GM21723 (cell line): ENCODE results near the gene RAB17.

Experiments
- ATAC-seq: cut with Tn5 transposase; IDR thresholded peaks from one replicate; pipeline ENCODE4 v1.9.1; 2021; ENCODE audit warnings: mild to moderate bottlenecking, moderate library complexity; ENCODE audit not compliant: unreplicated experiment

RAB17 gene

DNA sequence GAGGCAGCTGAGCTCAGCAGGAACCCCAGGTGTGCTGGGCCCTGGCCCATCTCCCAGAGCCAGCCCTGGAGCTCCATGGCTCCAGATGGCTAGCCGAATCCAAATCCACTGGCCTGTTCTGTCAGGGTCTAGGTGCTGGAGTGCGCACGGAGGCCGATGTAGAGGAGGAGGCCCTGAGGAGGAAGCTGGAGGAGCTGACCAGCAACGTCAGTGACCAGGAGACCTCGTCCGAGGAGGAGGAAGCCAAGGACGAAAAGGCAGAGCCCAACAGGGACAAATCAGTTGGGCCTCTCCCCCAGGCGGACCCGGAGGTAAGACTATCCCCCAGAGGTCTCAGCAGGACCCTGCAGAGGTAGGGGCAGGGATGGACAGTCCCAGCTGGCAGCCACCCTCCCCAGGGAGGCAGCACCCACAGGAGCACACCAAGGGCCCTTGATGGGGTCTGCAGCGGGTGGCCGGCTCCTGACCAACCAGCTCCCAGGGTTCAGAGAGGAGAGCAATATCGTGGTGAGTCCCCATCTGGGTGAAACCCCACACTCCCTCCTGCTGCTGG is 50.2 kb downstream of the RAB17 start:
- ATAC-seq, result no peak

DNA sequence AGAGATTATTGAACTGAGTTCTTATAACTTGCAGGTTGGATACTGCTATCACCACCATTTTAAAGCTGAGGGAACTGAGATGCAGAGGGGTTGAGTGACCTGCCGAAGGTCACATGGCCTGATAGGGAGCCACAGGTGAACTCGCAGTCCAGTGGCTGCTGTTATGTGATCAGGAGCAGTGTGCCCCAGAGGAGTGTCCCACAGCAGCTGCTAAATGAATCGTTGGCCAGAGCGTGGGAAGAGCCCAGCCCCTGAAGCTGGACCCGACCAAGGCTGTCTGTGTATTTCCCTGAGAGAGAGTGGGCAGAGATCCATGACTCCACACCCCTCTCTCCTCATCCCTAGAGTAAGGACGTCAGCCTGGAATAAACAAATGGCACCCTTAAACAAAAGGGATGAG is 50.9 kb downstream of the RAB17 start:
- no peak for ATAC-seq

DNA sequence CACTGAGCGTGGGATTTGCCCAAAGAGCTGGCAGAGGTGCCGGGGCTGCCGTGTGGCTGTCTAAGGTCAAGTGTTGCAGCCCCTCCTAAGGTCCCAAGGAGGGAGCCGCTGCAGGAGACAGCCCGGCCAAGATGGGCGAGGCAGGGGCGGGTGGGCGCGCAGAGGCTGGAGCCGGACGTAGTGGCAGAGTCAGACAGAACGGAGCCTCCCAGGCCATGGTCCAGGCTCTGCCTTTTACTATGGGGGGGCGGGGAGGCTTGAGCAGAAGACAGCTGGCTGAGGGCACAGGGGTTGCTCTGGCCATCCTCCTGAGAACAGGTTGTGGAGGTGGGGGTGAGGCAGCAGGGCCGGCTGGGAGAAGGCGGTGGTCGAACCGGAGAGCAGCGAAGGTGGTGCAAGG is 51.6 kb downstream of the RAB17 start:
- no peak for ATAC-seq

DNA sequence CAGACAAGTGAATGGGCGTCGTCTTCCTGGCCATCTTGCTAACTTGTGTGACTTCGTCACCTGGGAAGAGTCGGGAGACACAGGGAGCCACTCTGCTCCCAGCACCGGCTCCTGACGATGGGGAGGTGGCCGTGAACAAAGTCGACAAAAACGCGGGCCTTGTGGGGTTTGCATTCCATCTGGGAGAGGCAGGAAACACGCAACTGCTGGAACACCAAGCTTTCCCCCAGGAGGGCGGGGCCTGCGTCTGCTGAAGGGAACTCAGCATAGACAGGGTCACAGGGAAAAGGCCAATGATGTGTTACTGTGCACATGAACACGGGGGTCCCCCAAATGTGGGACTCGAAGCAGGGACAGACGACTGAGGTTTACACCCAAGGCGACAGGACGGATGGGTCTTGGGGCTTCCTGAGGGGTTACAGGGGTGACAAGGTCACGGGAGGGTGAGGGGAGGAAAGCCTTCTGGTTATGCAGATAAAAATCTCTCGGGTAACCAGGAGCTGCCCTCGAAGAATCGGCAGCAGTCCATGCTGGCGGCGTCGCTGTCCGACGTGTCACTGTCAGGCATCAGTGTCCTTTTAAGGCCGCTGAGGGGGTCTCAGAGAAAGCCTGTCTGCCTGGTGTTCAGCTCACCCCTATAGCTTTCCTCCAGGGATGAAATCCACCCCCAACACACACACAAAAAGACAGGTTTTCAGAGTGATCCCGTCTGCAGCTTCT is 52.4 kb downstream of the RAB17 start:
- no peak for ATAC-seq

DNA sequence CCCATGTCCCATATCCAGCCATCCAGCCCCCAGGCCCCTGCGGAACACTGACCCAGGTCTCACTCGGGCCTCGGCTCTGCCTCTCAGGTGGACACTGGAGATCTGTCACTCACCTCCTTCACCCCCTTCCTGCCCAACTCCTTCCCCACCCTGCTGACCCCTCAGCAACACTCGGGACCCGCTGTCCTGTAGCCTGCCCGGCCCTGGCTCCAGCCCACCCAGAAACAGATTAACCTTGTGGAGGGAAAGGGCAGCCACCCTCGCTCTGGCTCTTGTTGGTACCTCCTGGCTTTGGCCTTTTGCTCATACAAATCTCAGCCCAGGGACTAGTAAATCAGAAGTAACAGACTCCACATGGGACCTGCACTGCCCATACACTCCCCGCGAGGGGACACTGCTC is 53.9 kb downstream of the RAB17 start:
- no peak for ATAC-seq

DNA sequence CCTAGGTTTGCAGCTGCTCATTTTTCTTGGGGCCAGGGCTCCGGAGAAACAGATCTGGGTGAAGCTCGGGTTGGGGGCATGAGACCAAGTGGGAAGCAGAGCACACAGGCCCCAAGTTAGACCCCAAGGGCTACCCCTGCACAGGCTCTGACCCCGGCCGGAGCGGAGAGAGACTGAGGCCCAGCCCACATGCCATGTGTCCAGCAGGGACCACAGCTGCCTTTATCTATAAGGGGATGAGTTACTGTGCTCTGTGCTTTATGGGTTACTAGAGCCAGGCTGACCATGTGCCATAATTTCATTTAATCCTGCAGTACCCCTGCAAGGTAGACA is 54.5 kb downstream of the RAB17 start:
- ATAC-seq, result no peak

DNA sequence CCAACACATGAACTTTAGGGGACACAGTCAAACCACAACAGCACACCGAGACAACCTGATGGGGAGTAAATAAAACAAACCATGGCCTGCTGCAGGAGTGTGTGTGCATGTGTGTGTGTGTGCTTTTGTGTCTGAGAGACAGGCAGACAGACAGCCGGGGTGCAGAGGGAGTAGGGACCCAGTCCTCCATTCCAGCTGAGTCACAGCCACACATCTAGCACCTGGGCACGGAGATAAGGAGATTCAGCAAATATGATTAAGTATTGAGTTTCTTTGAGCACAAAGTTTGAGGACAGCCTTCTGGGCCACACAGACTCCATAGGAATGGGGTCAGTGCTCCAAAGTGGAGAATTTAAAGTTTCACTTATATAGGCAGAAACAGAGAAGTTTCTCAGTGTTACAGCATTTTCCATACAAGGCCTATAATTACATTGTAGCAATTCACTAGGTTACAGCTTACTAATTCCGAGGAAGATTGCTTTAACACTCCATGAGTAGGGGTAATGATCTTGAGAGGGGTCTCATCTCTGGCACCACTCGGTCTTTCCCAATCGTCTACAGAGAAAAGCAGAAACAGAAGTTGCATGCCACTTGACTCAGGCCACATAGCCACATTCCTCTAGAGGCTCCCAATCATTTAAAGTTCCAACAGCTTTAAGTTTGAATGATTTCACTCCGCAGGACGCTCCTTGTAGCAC is 55.0 kb downstream of the RAB17 start:
- ATAC-seq, result no peak

DNA sequence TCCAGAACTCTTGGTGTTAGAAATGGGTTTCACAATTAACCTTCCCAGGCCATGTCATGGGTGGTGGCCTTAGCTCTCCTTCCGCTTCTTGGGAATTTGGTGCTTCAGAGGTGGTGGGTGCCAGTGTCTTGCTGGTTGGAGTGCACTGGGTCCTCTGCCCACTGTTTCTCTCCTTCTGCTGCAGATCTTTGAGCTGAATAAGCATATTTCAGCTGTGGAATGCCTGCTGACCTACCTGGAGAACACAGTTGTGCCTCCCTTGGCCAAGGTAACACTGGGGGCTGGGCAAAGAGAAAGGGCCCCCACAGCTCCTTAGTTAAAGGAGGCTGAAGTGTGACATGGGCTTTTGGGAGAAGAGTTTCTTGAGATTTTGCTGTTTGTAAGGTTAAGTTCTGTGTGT is 56.2 kb downstream of the RAB17 start:
- ATAC-seq, result no peak

DNA sequence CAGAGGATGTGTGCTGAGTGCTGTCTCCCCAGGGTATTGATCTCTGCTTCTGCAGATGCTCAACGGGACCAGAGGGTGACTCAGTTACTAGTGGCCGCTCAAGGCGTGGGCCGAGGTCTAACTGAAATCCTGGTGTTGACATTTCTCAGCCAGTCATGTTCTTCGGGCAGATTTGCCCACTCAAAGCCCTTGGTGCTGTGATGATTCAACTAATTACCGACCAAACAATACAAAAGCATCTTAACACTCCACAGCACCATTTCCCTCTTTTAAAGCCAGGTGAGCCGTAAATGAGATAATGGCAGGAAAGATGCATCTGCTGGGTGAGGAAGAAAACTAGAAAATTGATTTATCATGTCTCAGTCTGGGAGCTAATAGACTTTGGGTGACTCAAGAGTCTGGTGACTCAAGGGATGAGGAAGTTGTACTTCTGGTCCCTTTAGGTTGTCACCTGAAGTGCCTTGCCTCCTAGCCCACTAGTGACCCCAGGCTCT is 56.8 kb downstream of the RAB17 start:
- ATAC-seq, result no peak

DNA sequence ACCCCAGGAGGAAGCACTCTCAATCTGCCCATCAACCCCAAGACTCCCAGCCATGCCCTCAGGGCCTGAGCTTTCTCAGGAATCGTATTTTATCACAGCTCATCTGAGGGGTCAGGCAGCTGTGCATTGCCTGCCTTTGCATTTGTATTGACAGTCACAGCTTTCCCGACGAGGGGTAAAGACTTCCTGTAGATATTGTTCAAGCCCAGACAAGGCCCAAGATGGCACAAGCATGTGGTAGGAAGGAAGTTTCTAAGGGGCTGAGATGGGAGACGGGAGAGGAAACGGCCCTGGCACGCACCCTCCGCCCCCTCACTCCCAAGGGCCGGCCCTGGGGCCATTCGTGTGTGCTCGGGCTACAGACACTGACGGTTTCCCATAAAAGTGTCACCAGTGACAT is 58.4 kb downstream of the RAB17 start:
- ATAC-seq, result no peak

DNA sequence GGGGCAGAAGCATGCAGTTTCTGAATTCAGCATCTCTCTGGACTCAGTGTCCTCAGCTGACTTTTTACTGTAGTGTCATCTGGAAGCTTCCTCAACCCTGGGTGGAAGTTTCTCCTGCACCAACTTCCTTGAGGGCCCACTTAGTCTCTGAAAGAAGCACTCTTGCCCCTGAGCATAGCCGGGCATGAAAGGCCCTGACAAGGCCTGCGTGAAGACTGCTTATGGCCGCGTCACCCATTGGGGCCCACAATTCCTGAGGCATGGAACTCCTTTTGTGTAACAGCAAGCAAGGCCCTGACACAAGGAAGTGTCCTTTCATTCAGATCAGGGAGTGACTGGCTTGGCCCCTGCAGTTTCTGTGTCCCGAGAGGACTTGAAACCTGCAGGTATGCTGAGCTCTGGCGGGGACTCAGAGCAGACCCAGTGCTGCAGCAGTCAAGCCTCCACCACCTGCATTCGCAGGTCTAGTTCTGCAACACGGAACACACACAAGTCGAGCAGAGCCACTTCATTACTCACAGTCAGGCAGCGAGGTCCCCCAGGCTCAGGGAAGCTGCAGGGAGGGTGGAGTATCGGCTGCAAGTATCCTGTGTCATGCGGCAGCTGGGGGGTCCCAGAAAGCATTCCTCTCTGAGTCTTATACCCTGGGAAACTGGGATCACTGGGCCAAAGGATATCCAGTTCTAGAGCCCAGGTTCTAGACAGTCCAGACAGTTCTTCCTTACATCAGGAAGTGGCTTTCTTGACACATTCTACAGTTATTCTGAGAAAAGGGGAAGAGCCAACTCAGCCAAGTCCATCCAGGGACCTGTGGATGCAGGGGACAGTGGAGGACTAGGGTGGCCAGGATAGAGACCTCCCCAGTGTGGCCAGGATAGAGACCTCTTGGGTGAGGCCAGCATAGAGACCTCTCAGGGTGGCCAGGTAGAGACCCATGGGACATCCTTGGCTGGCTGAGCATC is 59.8 kb downstream of the RAB17 start:
- peak; percentile 64 for ATAC-seq

DNA sequence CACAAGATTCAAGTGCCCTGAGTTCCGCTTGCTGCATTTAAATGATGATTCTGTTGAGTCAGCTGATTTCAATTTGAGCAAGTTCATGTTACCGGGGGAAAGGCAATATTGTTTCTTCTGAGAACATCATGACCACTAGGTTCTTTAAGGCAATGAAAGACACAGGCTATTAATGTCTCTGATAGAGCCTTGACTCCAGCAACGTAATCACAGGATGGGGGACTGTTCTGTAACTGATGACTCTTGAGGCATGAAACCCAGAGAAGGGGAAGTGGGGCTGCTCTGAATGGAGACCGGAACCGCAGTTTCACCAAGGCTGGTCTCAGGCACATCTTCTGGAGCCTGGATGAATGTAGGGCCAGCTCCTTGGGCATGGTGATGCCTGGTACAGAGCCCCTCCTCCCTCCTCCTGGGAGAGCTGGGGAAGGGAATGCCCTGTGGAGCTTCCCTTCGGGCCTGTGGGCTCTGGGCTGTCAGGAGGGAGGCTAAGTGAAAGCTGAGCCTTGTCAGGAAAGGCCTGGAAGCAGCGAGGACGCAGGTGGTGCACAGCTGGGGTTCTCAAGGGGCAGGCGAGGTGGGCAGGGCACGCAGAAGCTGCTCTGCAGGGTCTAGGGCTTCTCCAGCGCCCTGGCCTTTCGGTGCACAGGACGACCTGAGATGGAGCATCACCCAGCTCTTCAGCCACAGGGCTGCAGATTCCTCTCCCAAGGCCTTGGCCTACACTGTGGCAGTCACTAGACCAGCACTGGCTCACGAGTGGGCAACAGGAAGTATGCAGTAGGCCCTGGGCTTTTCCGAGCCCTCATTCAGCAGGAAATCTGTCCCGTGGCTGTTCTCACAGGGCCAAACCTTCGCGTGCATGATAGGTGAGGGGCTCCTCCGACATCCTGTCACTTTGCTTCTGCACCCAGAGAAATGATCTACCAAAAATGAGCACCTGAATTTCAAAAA is 60.8 kb downstream of the RAB17 start:
- peak; percentile 86 for ATAC-seq

DNA sequence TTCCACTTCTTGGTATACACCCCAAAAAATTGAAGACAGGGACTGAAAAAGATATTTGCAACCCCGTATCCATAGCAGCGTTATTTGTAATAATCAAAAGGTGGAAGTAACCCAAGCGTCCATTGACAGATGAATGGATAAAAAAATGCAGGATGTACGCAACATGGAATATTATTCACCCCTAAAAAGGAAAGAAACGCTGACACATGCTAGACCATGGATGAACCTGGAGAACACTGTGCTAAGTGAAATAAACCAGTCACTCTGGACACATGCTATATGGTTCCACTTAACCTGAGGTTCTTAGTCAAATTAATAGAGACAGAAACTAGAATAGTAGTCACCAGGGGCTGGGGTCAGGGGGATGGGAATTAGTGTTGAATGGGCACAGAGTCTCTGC is 62.8 kb downstream of the RAB17 start:
- ATAC-seq, result no peak

DNA sequence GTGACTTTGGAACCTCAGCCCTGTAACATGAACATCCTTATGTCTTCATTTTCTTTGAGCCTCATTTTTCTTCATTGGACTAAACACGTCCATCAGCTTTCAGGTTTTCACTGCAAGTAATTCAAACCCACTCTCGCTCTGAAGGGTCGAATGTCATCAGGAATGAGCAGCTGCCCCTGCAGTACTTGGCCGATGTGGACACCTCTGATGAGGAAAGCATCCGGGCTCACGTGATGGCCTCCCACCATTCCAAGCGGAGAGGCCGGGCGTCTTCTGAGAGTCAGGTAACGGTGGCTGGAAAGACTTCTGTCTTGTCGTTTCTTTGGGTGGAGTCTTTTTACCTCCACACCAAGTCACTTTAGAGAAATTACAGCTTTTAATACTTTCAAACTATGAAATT is 63.3 kb downstream of the RAB17 start:
- ATAC-seq, result no peak

DNA sequence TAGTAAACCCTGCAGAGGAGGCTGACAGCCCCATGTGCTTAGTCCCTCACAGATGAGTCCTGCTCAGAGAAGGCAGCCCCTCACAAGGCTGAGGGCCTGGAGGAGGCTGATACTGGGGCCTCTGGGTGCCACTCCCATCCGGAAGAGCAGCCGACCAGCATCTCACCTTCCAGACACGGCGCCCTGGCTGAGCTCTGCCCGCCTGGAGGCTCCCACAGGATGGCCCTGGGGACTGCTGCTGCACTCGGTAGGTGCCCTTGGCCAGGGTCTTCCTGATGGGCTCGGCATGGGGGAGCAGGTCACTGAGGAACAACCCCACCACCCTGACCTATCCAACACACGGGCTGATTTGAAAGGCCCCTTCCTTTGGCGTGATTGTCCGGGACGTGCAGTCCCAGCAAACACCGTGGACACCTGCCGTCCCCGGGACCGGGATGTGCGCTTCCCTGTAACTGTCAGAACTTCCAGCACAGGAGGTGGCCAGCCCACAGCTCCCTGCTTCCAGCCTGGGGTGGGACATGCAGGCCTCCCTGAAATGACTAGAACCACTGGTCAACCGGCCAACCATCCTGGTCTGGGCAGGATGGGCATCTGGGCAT is 64.9 kb downstream of the RAB17 start:
- ATAC-seq, result no peak

DNA sequence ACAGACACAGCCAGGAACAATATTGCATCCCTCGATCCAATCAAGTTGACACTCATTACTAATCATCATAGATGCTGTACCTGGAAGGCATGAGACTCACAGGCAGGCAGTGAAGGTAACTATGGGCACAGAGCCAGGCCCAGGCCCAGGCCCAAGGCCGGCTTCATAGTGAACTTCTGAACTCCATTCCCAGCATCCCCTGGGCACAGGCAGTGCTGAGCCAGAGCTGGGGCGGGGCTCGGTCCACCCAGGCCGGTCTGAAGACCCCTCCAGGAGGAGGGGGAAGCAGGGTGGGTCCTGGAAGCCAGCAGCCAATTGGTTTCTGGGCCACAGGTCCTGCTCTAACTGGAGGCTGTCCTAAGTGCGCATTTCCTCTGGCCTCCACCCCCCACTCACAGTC is 65.9 kb downstream of the RAB17 start:
- no peak for ATAC-seq
